Heart right ventricle (tissue), 16 donors: ENCODE data around the gene TSPAN33. TPM values are rescaled to one million over a fixed set of nuclear protein-coding genes. Genes with fewer than 3 reads are reported as not detected.
A peak's percentile ranks its signal among the peaks of the same experiment; 100 is the strongest.

ENCODE experiments used
- ATAC-seq, 8 donors: fragments of 200-7000 bp; cut with Tn5 transposase; one replicate each; pipeline ENCODE4 v1.9.1; 2020; ENCODE audit warnings: mild to moderate bottlenecking in 8 of 8, moderate library complexity in 8 of 8, moderate number of reproducible peaks in 1 of 8
- DNase-seq, 2 donors: peaks; one replicate each; pipeline ENCODE4 v3.0.0-alpha.2; 2020
- H3K27ac ChIP-seq, 10 donors: fragments of 200-600 bp; sonication (generic) in 2 of 10; one replicate each; pipeline versions ENCODE4 v1.5.0 to v1.8.0; 2020 to 2022; ENCODE audit warnings: mild to moderate bottlenecking in 3 of 10
- H3K27me3 ChIP-seq, 7 donors: fragments of 200-600 bp; one replicate each; pipeline ENCODE4 v1.8.0; 2021 to 2022; ENCODE audit warnings: mild to moderate bottlenecking in 2 of 7
- H3K36me3 ChIP-seq, 9 donors: fragments of 200-600 bp; sonication (generic) in 1 of 9; one replicate each; pipeline versions ENCODE4 v1.5.0 to v1.8.0; 2020 to 2022; ENCODE audit warnings: mild to moderate bottlenecking in 2 of 9
- H3K4me1 ChIP-seq, 9 donors: fragments of 200-600 bp; sonication (generic) in 1 of 9; one replicate each; pipeline versions ENCODE4 v1.5.0 to v1.8.0; 2020 to 2022; ENCODE audit warnings: mild to moderate bottlenecking in 4 of 9
- H3K4me3 ChIP-seq, 10 donors: fragments of 200-600 bp; sonication (generic) in 2 of 10; one replicate each; pipeline versions ENCODE4 v1.5.0 to v1.8.0; 2020 to 2022; ENCODE audit warnings: mild to moderate bottlenecking in 7 of 10, moderate library complexity in 2 of 10
- H3K9me3 ChIP-seq, 11 donors: fragments of 200-600 bp in 10 of 11; sonication (generic) in 2 of 11; one replicate each; pipeline versions ENCODE4 v1.5.0 to v1.8.0; 2013 to 2022; ENCODE audit warnings: mild to moderate bottlenecking in 2 of 11, control low read depth in 1 of 11, moderate library complexity in 1 of 11
- WGBS, 2 donors: extraction: QIAGEN DNeasy Blood & Tissue Kit; methylation state at CpG; one replicate each; pipeline ENCODE4 v1.1.7; 2013; ENCODE audit warnings: inconsistent platforms in 1 of 2; 5-methylcytosine and 5-hydroxymethylcytosine counted together
- intact Hi-C, 10 donors: fragments of 100-400 bp; cut with DNase I; formaldehyde crosslinking; loops; one replicate each; pipeline versions ENCODE4 v1.11.1 to v1.14.2; 2022
- polyA plus RNA-seq, 2 donors: library from polyadenylated mRNA; stranded (reverse); fragments of 200-250 nt; gene quantifications; one replicate each; pipeline ENCODE4 v1.2.3, GENCODE V29; 2013
- total RNA-seq, 10 donors: library from RNA; stranded (reverse); fragmentation: NEBNext Ultra II Directional in 3 of 10; extraction: Animal tissue kit (Norgen Biotek cat#: 25700) in 3 of 10; gene quantifications; one replicate each; pipeline versions ENCODE4 v1.2.1 to v1.2.4, GENCODE V29; 2021 to 2023
- TF ChIP-seq, protein P1 (sequence below), 9 donors: fragments of 200-600 bp; sonication (generic) in 2 of 9; IDR thresholded peaks; one replicate each; pipeline versions ENCODE4 v1.5.0 to v1.8.0; 2021 to 2022; ENCODE audit warnings: antibody characterized with exemption in 9 of 9, mild to moderate bottlenecking in 5 of 9, moderate library complexity in 1 of 9
- donor health status: Arrhythmogenic right ventricular cardiomyopathy.
- donor health status: ischemic (EF 13 %, LVEDD 7.1; RV severe dilation, severe dysfunction).
- donor health status: healthy with polysubstance abuse.
- donor health status: DM: no; HTN: yes; CAD: no.
- donor health status: DM: no; HTN: no; CAD: no.
- donor health status: ischemic (EF 25% LVEDD 6.9; RV normal size, moderate dysfunction).
- donor health status: ischemic (EF 25% LVEDD 5.7; RV mildly dilated, moderate dysfunction).
- donor health status: healthy.
- donor health status: DM: yes; HTN: yes; CAD: no.
- donor health status: Ischemic cardiomyopathy.
- donor health status: ischemic (EF 35%, LVEDD 5.7; RV mildly dilated, moderate dysfunction).
- donor health status: nonischemic (EF 11% LVEDD 7.7; RV severe dilation, severe dysfunction).
- donor health status: DM: yes; HTN: yes; CAD: no.
- donor health status: PGD.
- donor health status: ischemic (EF 29% LVEDD 5.4; RV normal size, mild dysfunction).
- donor health status: nonischemic (EF 23%, LVEDD 6.1; RV moderate dilation, normal function).

Gene TSPAN33
- total and polyA plus RNA-seq, 12 donors = 2.8 to 13.1 (median 8.6) TPM

- H3K4me1 ChIP-seq = peaks cover 0 to 52% (median 11%) of the 10 kb centered on the region in 9 donors
- no peak overlapping the region for H3K4me3 ChIP-seq
- peak overlapping the region in 2 of 10 donors; percentile 2 to 35 for H3K27ac ChIP-seq
- no peaks in the 10 kb centered on the region for H3K9me3 ChIP-seq
- 65 to 70% methylated on average over 8 of the region's 8 CpGs for WGBS, 2 donors
- peaks cover 0 to 21% (median 0%) of the 10 kb centered on the region in 7 donors for H3K27me3 ChIP-seq
- DNase-seq (no peak), ATAC-seq (peak in 2 of 8 donors; percentile 10 to 29)
- TF ChIP-seq, protein P1, sequence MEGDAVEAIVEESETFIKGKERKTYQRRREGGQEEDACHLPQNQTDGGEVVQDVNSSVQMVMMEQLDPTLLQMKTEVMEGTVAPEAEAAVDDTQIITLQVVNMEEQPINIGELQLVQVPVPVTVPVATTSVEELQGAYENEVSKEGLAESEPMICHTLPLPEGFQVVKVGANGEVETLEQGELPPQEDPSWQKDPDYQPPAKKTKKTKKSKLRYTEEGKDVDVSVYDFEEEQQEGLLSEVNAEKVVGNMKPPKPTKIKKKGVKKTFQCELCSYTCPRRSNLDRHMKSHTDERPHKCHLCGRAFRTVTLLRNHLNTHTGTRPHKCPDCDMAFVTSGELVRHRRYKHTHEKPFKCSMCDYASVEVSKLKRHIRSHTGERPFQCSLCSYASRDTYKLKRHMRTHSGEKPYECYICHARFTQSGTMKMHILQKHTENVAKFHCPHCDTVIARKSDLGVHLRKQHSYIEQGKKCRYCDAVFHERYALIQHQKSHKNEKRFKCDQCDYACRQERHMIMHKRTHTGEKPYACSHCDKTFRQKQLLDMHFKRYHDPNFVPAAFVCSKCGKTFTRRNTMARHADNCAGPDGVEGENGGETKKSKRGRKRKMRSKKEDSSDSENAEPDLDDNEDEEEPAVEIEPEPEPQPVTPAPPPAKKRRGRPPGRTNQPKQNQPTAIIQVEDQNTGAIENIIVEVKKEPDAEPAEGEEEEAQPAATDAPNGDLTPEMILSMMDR (IDR thresholded peaks at IDR 0.05) = no peak
- no peaks in the 10 kb centered on the region for H3K36me3 ChIP-seq
- intact Hi-C loops = no loop called here
Observed at GRCh38 chr7:129149511-129149910, 5.0 kb downstream of the TSPAN33 start.

GRCh38 chr7:129150199-129150996, 5.9 kb downstream of the TSPAN33 start:
- Histone ChIP-seq H3K27me3 (peaks cover 0 to 15% (median 0%) of the 10 kb centered on the region in 7 donors), H3K27ac (peak overlapping the region in 2 of 10 donors; percentile 2 to 35), H3K4me3 (no peak overlapping the region), H3K36me3 (no peaks in the 10 kb centered on the region), H3K9me3 (no peaks in the 10 kb centered on the region), H3K4me1 (peaks cover 0 to 47% (median 11%) of the 10 kb centered on the region in 9 donors)
- WGBS, 2 donors = 69 to 75% methylated on average over 8 of the region's 8 CpGs
- intact Hi-C loops = no loop called here
- DNase-seq (no peak), ATAC-seq (peak in 5 of 8 donors; percentile 12 to 47 (median 35))
- TF ChIP-seq, protein P1 (IDR thresholded peaks at IDR 0.05) = no peak

DNA sequence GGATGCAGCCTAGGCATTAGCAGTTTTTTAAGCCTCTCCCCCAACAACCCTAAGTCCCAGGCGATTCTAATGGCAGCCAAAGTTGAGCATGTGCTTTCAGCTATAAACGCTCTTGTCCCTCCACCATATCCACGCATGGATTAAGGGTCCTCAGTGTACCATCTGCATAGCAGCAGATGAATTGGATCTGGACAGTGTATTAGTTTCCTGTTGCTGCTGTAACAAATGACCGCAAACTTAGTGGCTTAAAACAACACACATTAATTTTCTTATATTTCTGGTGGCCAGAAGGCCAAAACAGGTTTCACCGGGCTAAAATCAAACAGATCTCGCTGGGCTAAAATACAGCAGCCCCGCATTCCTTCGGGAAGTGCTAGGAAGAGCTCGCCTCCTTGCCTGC, 13.1 kb downstream of the TSPAN33 start:
- Histone ChIP-seq H3K36me3 (no peaks in the 10 kb centered on the region), H3K9me3 (peaks cover 0 to 3% (median 0%) of the 10 kb centered on the region in 11 donors), H3K4me3 (no peak overlapping the region), H3K4me1 (peaks cover 0 to 3% (median 0%) of the 10 kb centered on the region in 9 donors), H3K27me3 (no peaks in the 10 kb centered on the region), H3K27ac (no peak overlapping the region)
- no peak for DNase-seq
- 95% methylated on average over 9 of the region's 9 CpGs for WGBS, 2 donors
- TF ChIP-seq, protein P1 (IDR thresholded peaks at IDR 0.05) = no peak
- intact Hi-C loops = no loop called here
- ATAC-seq = no peak

- Histone ChIP-seq H3K36me3 (no peaks in the 10 kb centered on the region), H3K9me3 (peaks cover 0 to 3% (median 0%) of the 10 kb centered on the region in 11 donors), H3K27me3 (no peaks in the 10 kb centered on the region), H3K4me3 (no peak overlapping the region), H3K27ac (no peak overlapping the region), H3K4me1 (peaks cover 0 to 3% (median 0%) of the 10 kb centered on the region in 9 donors)
- intact Hi-C loops = no loop called here
- 65 to 72% methylated on average over 3 of the region's 3 CpGs for WGBS, 2 donors
- TF ChIP-seq, protein P1 (IDR thresholded peaks at IDR 0.05) = no peak
- peak; percentile 64 to 92 (median 78) for ATAC-seq
- DNase-seq = peak in 1 of 2 donors; percentile 40
Observed at GRCh38 chr7:129159539-129159938, 15.0 kb downstream of the TSPAN33 start.
